Measurements from ENCODE around the gene CRHR2.
A peak's percentile ranks its signal among the peaks of the same experiment; 100 is the strongest.
"Not testable (repeated sequence)": the region's sequence is repeated elsewhere in the genome, so short reads cannot be mapped to it uniquely, and the experiment has no call there.

CRHR2 gene

DNA sequence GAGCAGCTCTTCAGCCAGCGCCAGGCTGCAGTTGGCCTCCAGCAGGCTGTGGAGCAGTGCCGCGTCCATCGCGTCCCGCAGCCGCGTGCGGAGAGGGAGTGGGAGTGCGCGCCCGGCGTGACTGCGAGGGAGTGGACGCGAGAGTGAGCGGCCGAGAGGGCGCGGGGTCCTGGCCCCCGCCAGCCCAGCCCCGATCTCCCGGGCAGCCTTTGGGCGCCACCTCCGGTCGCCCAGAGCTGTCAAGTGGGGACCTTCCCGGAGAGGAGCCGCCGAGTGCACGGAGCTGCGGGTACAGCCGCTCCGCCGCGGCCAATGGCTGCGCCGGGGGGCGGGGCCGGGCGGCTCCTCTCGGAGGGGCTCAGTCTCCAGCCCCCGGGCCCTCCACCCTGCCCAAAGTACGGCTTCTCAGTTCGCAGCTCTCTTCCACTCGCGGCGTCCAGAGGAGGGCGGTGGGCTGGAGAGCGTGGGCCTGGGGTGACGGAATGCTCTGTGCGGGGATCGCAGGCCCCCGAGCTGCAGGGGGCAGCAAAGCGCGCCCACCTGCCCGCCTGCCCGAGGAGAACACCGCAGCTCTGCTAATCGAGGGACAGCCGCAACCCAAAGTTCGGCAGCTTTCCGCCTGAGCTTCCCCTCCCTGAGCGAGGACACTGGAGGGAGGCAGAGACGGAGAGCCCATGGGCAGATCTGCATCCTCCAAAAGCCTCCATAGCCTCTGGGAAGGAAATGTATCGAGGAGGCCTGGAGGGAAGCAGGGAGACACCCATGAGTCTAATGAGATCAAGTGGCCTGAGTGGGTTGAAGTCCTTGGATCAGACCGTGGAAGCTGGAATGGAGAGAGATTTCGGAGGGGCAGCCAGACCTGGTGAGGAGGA, at the start of gene CRHR2:
TSS of gene CRHR2 (minus strand) at position 245 of the 872 bp plus-strand sequence. CDS start at position 69, 176 bp downstream.
- DNase-seq: peak in 1 of 2 experiments; percentile 15

GRCh38 chr7:30731581-30731980, 49.3 kb upstream of the CRHR2 start:
- no peak for DNase-seq

DNA sequence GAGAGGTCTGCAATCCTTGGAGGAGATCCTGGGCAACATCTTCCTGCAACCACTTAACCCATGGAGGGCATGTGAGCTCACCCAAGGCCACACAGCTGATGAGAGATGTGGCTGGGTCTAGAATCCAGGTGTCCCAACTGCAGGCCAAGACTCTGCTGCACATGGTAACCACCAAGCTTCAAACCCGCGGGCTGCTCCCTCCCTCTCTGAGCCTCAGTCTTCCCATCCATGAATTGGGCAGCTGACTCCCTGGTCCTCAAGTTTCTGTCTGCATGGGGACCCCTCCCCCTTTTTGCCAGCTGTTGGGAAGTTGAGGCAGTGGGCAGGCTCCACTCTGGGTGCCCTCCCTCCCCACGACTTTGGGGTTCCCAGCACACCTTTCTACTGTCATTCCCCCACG, 48.7 kb upstream of the CRHR2 start:
- DNase-seq: no peak

DNA sequence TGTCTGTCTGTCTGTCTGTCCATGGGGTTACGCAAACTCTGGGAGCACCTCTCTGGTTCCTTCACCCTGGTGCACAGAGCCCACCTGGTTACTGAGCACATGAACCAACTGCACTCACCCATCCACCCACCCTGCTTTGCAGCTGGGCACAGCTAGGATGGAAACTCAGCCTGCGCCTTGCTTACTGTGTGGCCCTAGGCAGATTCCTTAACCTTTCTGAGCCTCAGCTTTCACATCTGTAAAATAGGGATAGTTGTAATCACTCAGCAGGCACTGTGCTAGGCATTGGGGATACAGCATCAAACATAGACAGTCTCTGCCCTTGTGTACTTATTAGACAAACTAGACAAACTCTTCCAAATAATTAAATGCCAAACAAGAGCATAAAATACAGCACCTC, 47.8 kb upstream of the CRHR2 start:
- no peak for DNase-seq

GRCh38 chr7:30729642-30730041, 47.4 kb upstream of the CRHR2 start:
- DNase-seq: no peak

- no peak for DNase-seq
Measured at GRCh38 chr7:30728591-30729100, 46.4 kb upstream of the CRHR2 start.

DNA sequence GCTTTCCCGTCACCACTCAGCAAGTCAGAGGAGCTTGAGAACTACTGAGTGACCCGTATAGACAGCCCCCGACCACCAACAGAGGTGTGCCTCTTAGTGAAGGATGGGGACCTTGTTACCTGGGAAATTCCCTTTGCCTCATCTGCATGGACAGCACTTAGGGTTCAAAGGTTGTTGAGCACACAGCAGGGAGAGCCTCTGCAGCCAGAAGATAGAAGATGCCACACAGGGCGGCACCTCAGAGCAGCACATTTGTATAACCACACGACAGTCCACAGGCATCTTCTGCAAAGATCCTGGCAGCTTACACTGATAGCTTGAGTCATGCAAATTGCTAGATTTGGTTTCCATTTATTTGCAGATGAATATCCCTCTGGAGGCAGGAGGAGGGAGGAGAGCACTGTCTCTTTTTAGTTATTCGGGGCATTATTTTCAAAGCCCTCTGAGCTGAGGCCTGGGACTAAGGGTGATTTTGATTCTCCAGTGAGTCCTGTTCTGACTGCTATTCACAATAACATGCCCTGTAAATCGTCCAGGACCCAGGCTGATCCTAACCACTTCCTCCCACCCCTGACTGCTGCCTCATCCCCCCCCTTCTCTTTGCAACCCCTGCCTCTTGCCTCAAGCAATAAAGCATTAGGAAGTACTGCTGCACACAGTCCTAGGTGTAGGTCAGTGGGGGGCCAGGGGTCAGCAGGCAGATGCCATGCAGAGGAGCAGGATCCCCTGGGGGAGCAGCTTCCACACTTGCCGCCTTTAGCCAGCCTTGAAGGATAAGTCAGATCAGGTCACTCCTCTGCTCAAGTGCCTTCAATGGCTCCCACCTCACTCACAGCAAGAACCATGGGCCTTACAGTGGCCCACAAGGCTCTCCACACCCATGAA, 45.0 kb upstream of the CRHR2 start:
- DNase-seq: no peak

- no peak for DNase-seq
Measured at GRCh38 chr7:30726296-30727006, 44.2 kb upstream of the CRHR2 start.

- DNase-seq: no peak
Measured at GRCh38 chr7:30723776-30724175, 41.5 kb upstream of the CRHR2 start.

DNA sequence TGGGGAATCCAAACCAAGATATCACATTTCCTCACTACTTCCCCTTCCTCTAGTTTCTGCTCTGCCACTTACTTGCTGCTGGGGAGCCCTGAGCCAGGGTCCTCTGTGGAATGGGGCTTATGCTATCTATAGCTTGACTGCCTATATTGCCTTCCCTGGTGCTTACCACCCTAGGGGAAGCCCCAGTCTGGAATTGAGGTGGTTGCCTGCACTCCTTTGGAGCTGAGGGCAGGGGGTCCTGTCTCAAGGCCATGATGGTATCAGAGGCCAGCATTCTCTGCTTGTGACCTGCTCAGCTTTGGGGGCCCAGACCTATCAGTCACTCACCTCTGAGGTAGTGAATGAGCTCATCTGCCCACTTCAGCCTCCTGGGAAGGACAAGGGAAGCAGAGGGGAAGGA, 40.4 kb upstream of the CRHR2 start:
- DNase-seq: no peak

DNA sequence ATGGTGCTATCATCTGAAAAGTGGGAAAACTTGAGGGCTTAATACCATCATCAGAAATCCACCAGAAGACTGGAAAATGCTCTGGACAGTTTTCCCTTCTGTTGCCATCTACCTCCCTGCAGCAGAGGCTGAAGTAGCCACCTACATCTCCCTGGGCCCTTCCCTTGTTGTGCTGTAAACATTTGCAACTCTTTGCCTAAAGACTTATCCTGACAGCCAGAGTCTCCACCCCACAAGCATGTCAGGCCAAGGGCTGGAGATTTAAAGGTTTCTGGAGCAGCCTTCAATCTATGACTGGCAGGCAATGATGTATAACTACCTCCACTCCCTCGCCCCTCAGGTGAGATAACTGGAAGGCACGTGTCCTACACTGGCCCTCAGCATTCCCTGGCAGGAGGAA, 39.9 kb upstream of the CRHR2 start:
- DNase-seq: no peak

GRCh38 chr7:30721211-30721610, 39.0 kb upstream of the CRHR2 start:
- no peak for DNase-seq

- not testable (repeated sequence) for DNase-seq
Measured at GRCh38 chr7:30719434-30719833, 37.2 kb upstream of the CRHR2 start.

GRCh38 chr7:30717181-30717580, 34.9 kb upstream of the CRHR2 start:
- no peak for DNase-seq

DNA sequence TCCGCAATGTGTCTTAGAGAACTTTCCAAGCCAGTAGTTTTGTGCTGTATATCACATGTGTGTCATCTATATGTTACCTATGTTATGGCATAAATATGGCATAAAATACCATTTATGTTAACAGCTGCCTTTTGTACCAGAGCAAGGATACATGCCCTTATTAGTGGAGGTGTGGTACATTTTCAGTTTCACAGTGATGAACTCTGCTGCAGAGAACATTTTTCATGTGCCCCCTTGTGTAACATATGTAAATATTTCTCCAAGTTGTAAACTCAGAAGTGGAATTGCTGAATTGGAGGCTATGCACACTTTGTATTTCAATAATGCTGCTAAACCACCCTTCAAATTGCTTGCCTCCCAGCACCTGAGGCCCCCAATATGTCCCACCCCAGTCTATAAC, 31.9 kb upstream of the CRHR2 start:
- no peak for DNase-seq

- DNase-seq: no peak
Measured at GRCh38 chr7:30713392-30713791, 31.1 kb upstream of the CRHR2 start.

GRCh38 chr7:30710669-30711068, 28.4 kb upstream of the CRHR2 start:
- DNase-seq: no peak

- no peak for DNase-seq
Measured at GRCh38 chr7:30709549-30709948, 27.3 kb upstream of the CRHR2 start.

DNA sequence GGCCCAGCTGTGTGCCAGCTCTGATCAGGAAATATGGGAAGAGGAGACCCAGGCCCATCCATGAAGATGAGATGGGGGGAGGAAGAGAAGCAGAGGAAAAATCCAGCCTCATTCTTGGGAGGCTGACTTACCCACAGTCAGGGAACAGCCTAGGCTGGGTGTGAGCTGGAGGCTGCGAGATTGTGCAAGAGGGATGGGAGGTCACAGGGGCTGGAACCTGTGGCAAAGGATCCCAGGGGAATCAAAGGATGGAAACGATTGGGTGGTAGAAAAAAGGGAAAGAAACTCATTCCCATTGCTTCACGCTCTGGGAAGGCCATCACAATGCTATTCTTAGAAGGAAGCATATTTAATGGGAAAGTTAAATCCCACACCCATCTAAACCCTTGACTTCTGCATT, 26.7 kb upstream of the CRHR2 start:
- DNase-seq: no peak

- DNase-seq: no peak
Measured at GRCh38 chr7:30708412-30708811, 26.2 kb upstream of the CRHR2 start.

- DNase-seq: no peak
Measured at GRCh38 chr7:30707391-30708357, 25.4 kb upstream of the CRHR2 start.

DNA sequence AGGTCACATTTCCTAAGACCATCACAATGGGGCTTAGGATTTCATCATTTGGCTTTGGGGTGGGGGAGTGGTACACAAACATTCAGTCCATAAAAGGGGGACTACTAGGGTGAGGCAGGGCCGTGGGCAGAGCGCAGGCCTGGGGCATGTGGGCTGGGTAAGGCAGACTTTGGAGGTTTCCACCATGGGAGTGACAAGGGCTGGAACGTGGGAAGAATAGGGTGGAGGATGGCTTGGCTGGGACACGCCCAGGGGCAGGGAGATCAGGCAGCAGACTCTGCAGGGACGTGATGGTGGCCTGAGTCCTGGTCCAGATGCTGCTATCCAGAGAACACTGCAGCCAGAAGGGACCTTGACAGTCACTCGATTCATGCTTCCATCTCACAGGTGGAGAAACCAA, 24.7 kb upstream of the CRHR2 start:
- DNase-seq: no peak
